Thyroid gland (tissue), 4 donors: ENCODE measurements around the gene MLLT1.

Source experiments
- POLR2A ChIP-seq, 2 donors: fragments of 450-650 bp; IDR thresholded peaks; one replicate each; pipeline ENCODE4 v1.6.1; 2017; ENCODE audit warnings: antibody characterized with exemption in 2 of 2, mild to moderate bottlenecking in 2 of 2, moderate library complexity in 1 of 2
- TF ChIP-seq, protein P1 (sequence below), 6 experiments: fragments of 200-600 bp in 3 of 6; fragments of 450-650 bp in 3 of 6; sonication (generic) in 3 of 6; IDR thresholded peaks; one replicate each; pipeline ENCODE4 v1.5.1; 2016 to 2019; ENCODE audit warnings: antibody characterized with exemption in 6 of 6, mild to moderate bottlenecking in 2 of 6, inconsistent platforms in 1 of 6, moderate library complexity in 1 of 6

- TF ChIP-seq, protein P1, sequence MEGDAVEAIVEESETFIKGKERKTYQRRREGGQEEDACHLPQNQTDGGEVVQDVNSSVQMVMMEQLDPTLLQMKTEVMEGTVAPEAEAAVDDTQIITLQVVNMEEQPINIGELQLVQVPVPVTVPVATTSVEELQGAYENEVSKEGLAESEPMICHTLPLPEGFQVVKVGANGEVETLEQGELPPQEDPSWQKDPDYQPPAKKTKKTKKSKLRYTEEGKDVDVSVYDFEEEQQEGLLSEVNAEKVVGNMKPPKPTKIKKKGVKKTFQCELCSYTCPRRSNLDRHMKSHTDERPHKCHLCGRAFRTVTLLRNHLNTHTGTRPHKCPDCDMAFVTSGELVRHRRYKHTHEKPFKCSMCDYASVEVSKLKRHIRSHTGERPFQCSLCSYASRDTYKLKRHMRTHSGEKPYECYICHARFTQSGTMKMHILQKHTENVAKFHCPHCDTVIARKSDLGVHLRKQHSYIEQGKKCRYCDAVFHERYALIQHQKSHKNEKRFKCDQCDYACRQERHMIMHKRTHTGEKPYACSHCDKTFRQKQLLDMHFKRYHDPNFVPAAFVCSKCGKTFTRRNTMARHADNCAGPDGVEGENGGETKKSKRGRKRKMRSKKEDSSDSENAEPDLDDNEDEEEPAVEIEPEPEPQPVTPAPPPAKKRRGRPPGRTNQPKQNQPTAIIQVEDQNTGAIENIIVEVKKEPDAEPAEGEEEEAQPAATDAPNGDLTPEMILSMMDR (IDR thresholded peaks at IDR 0.05): no peak
- no peak for TF ChIP-seq POLR2A (IDR thresholded peaks at IDR 0.05)
These were observed 32.8 kb downstream of the MLLT1 start for GRCh38 chr19:6247007-6247288.
